GM18861 (cell line): ENCODE results near the gene PPFIA3.

Experiments used
- ATAC-seq: cut with Tn5 transposase; IDR thresholded peaks from one replicate; pipeline ENCODE4 v1.9.1; 2021; ENCODE audit not compliant: unreplicated experiment

PPFIA3 gene

DNA sequence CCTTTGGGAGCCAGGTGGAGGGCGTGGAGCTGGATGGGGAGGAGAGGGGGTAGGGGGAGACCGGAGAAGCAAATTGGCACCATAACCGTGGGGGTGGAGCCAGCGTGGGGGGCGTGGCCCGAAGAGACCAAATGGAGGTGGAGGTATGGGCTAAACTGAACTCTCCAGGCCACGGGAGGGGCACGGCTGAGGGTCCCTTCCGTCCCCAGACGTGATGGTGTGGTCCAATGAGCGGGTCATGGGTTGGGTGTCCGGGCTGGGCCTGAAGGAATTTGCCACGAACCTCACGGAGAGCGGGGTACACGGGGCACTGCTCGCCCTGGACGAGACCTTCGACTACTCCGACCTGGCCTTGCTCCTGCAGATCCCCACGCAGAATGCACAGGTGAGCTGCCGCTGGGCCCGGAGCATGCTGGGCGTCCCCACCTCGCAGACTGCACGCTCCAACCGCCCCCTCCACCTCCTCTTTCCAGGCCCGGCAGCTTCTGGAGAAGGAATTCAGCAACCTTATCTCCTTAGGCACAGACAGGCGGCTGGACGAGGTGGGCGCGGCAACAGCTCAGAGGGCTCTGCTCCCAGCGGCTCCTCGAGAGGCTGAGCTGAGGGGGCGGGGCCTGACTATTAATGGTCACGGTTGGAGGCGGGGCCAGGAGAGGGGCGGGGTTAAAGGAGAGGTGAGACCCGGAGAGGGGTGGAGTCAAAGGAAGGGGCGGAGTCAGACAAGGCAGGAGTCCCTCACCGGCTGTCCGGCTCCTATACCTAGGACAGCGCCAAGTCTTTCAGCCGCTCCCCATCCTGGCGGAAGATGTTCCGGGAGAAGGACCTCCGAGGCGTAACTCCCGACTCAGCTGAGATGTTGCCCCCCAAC lies 29.7 kb downstream of the PPFIA3 start:
- ATAC-seq: no peak

GRCh38 chr19:49149652-49150105 lies 30.3 kb downstream of the PPFIA3 start:
- no peak for ATAC-seq

GRCh38 chr19:49150106-49150943 lies 31.0 kb downstream of the PPFIA3 start:
- no peak for ATAC-seq

- ATAC-seq: no peak
Measured at GRCh38 chr19:49150944-49151243, 31.6 kb downstream of the PPFIA3 start.

- ATAC-seq: no peak
Measured at GRCh38 chr19:49151267-49152118, 32.1 kb downstream of the PPFIA3 start.

GRCh38 chr19:49152119-49152550 lies 32.8 kb downstream of the PPFIA3 start:
- ATAC-seq: no peak

DNA sequence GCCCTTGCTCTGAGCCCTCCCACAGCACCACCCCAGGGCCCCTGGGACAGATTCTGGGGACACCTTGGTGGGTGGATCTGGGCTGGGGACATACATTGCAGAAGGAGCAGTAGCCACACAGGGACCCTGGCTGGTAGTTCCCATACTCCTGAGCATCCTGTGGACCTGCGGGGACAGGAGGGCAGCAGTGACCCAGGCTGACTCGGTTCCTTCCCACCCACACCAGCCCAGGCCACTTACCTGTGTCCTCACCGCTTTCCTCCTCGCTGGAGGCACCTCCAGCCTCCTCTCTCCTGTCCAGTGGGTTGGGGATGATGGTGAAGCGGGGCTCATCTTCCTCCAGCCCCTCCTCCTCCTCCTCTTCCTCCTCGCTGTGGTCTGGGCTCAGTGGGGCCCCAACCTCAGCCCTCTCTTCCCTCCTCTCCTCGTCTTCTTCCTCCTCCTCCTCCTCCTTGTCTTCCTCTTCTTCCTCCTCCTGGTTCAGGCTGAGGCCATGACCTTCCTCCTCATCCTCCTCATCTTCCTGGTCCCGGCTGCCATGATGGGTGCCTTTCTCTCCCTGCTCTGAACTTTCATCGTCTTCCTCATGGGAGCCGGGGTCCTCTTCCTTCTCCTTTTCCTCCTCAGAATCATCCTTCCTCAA lies 33.9 kb downstream of the PPFIA3 start:
- no peak for ATAC-seq

DNA sequence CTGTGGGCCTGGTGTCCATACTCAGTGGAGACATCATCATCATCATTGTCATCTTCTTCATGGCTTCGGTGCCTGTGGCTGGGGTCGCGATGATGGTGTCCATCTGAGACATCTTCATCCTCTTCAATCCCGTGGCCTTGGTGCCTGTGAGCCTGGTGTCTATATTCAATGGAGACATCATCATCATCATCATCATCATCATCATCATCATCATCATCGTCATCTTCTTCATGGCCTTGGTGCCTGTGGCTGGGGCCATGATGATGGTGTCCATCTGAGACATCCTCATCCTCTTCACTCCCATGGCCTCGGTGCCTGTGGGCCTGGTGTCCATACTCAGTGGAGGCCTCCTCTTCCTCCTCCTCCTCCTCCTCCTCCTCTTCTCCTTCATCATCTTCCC lies 34.9 kb downstream of the PPFIA3 start:
- no peak for ATAC-seq

DNA sequence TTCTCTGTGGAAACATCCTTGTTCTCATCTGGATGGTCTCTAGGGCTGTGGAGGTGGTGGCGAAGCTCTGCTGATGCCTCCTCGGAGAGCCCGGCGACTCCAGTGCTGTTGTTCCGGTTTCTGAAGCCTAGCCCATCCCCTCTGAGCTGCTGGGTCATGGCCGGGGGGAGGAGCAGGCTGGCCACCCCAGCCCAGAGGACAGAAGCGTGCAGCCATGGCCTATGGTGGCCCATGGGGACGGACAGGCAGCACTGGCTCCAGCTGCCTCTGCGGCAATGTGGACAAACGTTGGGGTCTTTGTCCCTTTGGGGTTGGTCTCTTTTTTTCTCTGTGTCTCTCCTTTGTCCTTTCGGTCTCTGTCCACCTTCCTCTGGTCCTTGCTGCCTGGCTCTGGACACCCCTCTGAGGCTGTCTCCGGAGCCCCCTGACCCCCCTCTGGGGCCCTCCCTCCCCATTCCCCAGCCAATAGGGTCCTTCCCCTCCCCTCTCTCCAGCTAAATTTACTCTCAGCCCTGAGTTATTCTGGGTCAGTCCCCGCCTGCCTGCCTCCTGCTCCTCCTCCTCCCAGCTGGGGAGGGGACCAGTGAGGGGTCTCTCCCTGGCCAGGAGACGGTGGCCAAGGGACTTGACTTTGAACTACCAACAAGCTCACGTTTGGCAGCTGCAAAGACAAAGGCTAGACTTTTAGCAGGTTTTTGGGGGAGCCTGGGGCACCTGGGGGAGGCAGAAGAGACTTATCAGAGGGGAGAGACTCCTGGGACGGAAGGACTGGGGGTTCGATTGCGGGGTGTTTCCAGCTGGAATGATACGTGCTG lies 35.9 kb downstream of the PPFIA3 start, which contains the start of gene HRC:
Gene HRC, minus strand, starts transcription at position 392 of the 815 bp plus-strand sequence. Its CDS starts 159 bp downstream, at position 233.
- ATAC-seq: no peak

- ATAC-seq: no peak
Measured at GRCh38 chr19:49155820-49156346, 36.5 kb downstream of the PPFIA3 start.

DNA sequence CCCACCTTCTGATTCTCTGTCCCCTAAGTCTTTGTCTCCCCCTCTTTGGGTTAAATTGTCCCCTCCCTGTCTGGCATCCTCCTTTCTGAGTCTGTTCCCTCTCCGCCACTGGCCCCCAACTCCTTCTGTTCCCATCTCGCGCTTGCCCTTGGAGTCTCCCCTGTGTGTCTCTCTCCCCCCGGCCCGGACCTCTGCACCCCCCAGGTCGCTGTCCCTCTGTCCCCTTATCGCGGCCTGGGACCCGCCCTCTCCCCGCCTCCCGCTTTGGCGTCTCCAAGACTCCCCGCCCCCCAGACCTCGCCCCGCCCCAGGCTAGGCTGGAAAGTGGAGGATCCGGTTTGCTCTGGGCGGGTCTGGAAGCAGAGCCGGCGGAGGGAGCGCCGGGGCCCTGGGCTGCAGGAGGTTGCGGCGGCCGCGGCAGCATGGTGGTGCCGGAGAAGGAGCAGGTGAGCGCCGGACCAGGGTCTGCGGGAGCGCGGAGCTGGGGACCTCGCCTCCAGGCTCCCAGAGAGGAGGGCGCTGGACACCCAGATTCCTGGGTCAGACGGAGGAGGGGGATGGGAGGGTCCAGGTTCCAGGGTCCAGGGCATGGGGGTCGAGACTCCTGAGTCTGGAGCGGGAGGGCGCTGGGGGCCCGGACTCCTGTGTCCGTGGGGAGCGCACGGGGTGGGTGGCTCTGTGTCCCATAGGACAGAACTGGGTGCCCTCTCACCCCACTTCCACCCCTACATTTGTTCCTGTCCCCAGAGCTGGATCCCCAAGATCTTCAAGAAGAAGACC lies 38.3 kb downstream of the PPFIA3 start, which contains the start of gene TRPM4:
Gene TRPM4, plus strand, starts transcription at position 348 of the 780 bp plus-strand sequence. Its CDS starts 75 bp downstream, at position 423.
- ATAC-seq: no peak

- no peak for ATAC-seq
Measured at GRCh38 chr19:49160450-49161189, 41.3 kb downstream of the PPFIA3 start.

GRCh38 chr19:49161987-49162386 lies 42.6 kb downstream of the PPFIA3 start:
- ATAC-seq: no peak

GRCh38 chr19:49165111-49165750 lies 45.9 kb downstream of the PPFIA3 start:
- no peak for ATAC-seq

DNA sequence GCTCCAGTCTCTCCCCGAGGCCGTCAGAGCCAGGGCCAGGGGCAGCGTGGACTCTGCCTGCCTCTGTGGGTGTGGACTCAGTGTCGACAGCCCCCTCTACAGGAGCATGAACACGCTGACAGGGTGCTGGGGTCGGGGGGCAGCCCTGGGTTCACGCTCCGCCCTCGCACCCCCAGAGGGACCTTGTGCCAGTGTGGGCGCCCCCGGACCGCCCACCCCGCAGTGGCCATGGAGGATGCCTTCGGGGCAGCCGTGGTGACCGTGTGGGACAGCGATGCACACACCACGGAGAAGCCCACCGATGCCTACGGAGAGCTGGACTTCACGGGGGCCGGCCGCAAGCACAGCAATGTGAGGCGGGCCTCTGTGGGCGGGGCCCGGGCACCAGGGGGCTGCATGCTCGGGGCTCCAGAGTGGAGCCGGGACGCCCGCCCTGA lies 46.5 kb downstream of the PPFIA3 start:
- ATAC-seq: no peak

DNA sequence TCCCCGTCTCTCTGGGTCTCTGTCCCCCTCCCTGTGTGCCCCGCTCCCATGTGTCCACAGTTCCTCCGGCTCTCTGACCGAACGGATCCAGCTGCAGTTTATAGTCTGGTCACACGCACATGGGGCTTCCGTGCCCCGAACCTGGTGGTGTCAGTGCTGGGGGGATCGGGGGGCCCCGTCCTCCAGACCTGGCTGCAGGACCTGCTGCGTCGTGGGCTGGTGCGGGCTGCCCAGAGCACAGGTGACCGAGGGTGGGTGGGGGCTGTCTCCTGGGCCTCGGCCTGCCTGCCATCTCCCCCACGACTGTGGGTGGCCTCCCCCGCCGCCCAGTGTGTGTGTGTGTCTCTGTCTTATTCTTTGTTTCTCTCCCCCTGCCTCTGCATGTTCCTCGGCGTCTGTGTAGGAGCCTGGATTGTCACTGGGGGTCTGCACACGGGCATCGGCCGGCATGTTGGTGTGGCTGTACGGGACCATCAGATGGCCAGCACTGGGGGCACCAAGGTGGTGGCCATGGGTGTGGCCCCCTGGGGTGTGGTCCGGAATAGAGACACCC lies 48.6 kb downstream of the PPFIA3 start:
- ATAC-seq: no peak

DNA sequence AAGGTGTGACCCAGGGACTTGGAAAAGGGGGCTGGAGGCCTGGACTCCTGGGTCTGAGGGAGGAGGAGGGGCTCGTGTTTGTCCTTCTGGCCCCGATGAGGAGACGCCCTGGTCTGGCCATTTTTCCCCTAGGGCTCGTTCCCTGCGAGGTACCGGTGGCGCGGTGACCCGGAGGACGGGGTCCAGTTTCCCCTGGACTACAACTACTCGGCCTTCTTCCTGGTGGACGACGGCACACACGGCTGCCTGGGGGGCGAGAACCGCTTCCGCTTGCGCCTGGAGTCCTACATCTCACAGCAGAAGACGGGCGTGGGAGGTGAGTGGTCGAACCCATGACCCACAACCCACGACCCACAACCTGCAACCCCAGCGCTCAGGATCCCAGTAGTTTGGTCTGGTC lies 49.1 kb downstream of the PPFIA3 start:
- no peak for ATAC-seq
